Fibroblast of gingiva (primary cell): ENCODE data around the gene CHMP4B.

ENCODE experiments used
- DNase-seq: peaks from one replicate; pipeline ENCODE4 v3.0.0-alpha.2; 2011; ENCODE audit warnings: low read depth

Gene CHMP4B

DNA sequence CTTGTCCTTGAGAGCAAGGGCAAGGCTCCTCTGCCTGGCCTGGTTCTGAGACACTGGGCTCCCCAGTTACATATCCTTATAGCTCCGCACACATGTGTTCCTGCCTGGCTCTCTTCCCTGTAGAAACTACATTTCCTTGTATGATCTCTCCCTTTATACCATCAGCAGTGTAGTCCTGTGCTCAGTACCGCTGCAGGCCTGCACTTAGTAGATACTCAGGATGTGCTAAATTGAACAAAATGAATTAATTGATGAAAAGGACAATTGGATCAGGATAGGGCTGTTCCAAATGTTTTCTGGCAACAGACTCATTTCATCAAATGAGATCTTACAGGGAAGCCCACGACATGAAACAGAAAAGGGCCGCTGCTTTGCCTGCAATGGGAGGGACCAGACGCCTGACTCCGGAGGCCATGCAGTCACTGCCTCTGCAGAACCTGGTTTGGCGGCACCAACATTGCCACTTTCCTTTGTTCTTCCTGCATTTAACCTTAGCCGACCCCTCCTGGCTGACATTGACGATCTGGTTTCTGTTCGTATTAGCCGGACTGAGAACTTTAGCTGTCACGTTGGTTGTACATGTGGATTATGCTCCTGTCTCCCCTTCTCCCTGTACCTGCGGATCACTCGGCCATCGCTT lies 53.3 kb downstream of the CHMP4B start:
- no peak for DNase-seq

DNA sequence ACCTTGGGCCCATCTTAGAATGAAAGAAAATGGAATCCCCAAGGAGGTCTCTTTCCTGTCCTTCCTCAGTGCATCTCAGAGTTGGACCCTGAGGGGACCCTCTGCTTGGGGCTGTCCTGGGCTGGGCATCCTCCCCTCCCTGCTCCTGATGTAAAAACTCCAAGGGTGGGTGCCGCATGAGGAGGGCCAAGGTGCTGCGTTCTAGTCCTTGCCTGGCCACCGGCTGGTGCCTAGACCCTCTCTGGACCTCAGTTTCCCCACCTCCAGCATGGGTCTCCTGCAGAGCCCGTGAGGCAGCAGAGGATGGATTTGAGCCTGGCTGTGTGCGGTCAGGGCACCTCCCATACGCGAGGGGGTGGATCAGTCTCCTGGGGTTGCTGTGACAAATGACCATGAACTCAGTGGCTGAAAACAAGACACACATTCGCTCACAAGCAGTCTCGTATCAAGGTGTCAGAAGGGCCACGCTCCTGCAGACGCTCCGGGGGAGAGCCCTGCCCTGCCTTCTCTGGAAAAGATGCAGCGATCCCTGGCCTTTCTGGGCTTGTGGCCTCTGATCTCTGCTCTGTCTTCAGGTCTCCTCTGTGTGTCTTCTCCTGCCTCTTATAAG lies 54.7 kb downstream of the CHMP4B start:
- DNase-seq: no peak

- DNase-seq: no peak
Observed at GRCh38 chr20:33866398-33867100, 55.4 kb downstream of the CHMP4B start.

DNA sequence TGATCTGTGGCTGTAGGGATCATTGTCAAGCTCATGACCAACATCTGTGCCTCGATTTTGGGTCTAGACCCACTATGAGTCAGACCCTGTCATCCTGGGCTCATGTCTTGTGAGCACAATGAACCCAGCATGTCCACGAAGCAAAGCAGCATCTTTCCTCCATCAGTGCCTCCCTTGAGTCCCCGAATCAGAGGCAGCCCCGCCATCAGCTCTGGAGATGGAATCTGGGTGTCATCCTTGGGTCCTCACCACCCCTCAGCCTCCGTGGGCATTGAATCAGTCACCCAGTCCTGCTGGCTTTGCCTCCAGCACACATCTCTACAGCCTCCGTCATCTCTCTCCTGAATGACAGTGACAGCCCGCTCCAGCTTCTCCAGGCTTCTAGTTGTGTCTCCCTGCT lies 56.9 kb downstream of the CHMP4B start:
- DNase-seq: no peak

DNA sequence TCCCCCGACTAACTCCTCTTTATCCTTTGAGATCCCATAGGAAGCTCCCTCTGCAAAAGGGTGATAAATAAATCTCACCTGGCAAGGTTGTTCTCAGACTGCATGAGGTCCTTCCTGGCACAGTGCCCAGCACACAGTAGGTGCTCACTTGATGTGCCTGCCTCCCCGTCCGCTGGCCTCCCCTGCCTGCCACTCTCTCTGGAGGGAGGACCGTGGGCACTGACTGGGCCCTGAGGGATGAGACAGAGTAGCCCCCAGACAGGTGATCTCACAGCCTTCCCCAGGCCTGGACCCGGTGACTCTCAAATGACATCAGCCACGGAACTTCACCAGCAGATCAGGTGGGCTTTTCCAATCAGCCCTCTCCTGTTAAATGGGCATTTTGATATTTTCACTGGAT lies 57.4 kb downstream of the CHMP4B start:
- no peak for DNase-seq

- DNase-seq: no peak
Observed at GRCh38 chr20:33869283-33869682, 58.1 kb downstream of the CHMP4B start.

DNA sequence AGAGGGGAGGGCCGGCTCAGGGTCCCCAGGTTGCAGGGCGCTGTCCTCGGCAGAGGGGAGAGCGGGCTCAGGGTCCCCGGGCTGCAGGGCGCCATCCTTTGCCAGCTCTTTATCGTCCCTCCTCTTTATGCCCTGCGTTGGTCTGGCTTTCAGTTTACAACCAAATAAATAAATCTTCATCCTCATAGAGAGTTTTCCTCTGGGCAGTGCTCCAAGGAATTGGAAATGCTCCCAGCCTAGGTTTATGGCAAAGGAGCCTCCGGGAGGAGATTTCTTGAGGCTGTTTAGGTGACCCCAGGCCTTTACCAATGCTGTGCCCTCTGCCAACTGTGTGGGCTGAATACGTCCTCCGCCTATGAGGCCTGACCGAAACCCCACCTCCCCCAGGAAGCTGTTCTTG lies 60.2 kb downstream of the CHMP4B start:
- no peak for DNase-seq

DNA sequence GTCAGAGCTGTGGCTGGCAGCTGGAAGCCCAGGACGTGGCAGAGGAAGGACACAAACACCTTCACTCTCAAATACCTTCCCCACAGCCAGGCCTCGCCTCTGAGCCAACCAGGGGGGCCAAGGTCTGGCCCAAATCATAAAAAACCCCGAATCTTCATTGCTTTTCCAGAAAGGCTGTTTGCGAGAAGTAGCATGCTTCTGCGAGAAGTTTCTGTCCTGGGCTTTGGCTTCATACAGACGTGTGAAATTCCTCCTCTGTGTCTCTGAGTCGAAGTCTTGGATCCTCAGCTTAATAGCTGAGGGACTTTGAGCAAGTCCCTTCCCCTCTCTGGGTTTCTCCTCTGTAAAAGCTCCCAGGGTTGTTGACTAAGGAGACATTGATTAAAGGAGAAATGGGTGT lies 63.0 kb downstream of the CHMP4B start:
- DNase-seq: no peak

DNA sequence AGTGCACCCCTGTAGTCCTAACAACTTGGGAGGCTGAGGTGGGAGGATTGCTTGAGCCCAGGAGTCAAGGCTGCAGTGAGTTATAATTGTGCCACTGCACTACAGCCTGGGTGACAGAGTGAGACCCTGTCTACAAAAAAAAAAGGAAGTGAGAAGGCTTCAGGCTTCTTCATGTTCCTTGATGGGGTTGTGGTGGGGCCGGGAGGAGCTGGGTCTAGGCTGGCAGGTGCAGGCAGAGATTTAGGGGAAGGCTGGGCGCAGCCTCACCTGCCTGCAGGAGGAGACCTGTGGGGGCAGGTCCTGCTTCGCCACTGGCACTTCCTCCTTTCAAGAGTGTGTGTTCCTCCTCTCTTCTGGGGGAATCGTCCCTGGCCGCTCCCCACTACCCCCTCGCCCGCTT lies 63.9 kb downstream of the CHMP4B start:
- no peak for DNase-seq

GRCh38 chr20:33875534-33876026 lies 64.4 kb downstream of the CHMP4B start:
- no peak for DNase-seq

DNA sequence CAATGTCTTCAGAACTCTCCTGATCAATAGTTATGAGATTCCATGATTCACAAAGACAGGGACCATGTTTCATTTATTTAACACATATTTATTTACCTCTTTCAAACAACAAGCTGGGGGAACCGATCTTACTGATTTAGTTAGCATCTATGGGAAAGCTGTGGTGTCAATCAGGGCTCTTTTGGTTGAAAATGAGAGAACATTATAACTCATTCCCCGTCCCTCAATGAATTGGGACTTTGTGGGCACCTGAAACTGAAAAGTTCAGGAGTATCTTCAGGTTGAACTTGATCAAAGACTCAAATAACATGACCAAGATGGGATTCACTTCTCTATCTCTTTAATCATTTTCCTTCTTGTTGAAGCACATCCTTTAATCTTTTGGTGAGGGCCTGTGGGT lies 67.4 kb downstream of the CHMP4B start:
- no peak for DNase-seq

DNA sequence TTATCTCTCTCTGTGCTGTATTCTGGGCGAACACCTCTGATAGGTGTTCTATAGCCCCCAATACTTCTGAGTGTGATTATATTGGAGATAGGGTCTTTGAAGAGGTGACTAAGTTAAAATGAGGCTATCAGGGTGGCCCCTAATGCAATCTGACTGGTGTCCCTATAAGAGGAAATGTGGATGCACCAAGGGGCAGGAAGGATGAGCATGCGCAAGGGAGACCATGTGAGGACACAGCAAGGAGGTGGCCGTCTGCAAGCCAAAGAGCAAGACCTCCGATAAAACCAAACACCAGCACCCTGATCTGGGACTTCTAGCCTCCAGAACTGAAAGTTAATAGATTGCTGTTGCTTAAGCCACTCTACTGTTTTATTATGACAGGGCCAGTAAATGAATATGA lies 69.2 kb downstream of the CHMP4B start:
- no peak for DNase-seq

GRCh38 chr20:33881989-33882388 lies 70.8 kb downstream of the CHMP4B start:
- DNase-seq: no peak

- DNase-seq: no peak
Observed at GRCh38 chr20:33882481-33882880, 71.3 kb downstream of the CHMP4B start.

DNA sequence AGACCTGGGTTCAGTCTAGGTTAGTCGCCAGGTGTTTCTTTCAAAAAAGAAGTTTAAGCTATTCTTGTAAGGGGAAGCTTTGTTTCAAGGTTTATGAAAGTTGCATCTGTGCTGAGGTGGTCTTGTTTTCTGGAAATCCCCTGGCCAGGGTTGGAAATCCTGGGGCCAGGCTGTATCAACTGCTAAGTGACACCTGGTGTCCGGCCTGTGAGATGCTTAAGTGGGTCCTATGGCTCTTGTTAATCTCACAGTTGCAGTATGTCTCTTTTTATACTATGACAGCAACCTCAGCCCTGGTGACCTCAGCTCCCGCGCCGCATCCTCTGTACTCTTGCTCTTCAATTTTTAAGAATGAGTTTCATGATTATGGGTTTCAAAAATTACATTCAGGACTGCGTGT lies 72.0 kb downstream of the CHMP4B start:
- no peak for DNase-seq

DNA sequence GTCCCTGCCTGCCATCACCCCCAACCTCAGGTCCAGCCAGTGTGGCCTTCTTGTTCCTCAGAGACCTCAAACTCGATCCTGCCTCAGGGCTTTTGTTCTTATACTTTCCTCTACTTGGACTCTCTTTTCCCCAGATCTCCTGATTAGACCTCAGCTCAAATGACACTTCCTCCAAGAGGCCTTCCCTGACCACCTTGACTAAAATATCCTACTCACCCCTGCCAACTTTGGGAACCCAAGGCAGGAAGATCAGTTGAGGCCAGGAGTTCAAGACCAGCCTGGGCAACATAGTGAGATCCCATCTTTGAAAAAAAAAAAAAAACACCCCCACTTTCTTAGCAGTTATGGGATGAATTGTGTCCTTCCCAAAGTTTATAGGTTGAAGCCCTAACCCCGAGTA lies 73.5 kb downstream of the CHMP4B start:
- DNase-seq: no peak

DNA sequence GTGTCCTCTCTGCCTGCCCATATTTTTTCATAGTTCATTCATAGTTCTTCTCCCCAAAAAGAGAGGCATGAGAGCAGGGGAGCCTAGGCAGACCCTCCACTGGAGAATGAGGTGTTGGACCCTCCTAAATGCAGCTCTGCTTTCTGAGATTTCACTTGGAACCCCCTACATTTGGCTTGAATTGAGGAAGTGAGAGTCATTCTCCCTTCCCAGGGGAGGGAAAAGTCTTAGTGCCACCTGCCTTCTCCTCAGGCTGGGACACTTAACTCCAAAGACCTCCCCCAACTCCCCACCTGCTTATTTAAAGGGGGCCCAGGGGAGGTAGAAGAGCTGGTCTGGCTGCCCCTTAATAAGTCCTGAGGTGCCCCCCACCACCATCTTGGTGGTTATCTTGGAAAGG lies 78.2 kb downstream of the CHMP4B start:
- no peak for DNase-seq

DNA sequence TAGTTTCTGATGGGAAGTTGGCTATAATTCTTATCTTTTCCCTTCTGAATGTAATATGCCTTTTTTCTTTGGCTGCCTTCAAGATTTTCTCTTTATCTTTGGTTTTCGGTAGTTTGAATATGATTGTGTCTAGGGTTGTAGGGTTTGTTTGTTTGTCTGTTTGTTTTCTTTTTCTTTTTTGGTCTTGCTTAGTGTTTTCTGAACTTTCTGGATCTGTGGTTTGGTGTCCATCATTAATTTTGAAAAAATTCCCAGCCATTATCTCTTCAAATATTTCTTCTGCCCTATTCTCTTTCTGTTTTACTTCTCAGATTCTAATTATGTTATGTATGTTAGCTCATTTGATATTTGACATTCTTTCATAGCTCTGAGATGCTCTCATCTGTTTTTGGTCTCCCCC lies 79.4 kb downstream of the CHMP4B start:
- no peak for DNase-seq

DNA sequence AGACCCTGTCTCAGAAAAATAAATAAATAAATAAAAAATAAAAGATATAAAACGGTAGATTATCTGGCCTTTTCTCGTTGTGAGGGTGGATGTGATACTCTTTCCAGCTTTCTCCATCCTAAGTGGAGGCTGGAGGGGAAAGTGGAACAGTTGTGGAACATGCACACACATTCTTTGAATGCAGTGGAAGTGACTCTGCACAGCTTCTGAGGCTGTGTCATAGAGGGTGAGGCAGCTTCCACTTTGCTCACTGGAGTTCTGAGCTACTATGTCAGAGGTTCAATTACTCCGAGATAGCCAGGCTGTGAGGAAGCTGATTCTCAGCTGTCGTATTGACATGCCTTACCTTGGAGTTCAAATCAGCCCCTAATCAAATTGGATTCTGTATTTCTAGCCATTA lies 82.2 kb downstream of the CHMP4B start:
- DNase-seq: peak; percentile 19

DNA sequence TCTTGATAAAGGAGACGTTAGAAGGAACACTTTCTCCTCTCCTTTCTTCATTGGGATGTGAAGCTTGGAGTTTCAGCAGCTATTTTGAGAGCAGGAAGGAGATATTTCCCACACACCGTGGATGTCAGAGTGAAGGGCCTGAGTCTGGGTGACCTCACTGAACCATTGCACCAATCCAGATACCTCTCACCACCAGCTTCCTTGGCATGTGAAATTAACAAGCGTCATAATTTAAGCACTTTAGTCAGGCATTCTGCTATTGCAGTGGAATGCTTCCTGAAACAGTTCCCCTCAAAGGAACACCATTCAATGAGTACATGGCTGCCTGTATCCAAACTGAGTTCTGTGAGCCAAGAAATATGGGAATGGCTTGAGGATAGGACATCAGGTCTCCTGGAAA lies 83.7 kb downstream of the CHMP4B start:
- no peak for DNase-seq

- DNase-seq: no peak
Observed at GRCh38 chr20:33896509-33896908, 85.4 kb downstream of the CHMP4B start.

GRCh38 chr20:33897313-33897912 lies 86.3 kb downstream of the CHMP4B start:
- no peak for DNase-seq

DNA sequence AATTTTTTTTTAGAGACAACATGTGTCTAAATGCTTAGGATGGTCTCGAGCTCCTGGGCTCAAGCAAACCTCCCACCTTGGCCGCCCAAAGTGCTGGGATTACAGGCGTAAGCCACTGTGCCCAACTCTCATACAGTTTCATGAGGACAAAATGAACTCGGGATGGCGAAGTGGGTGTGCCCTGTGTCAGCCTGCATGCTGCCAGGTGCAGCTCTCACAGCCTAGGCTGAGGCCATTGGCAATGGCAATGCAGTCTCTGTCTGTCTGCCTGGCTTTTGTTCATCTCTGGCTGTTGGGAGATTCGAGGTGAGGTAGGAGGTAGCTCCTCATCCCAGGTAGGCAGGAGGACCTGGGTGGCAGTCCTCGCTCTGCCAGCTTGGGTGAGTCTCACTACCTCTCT lies 88.0 kb downstream of the CHMP4B start:
- no peak for DNase-seq
